Measurements from ENCODE around the gene PIH1D1. TPM values are rescaled to one million over a fixed set of nuclear protein-coding genes. Genes with fewer than 3 reads are reported as not detected.

Gene PIH1D1
- total and polyA plus RNA-seq, 2 of the 13 experiments (the other 11 are each of a cell fraction or from before 2014, with no cell fraction given) = 110 to 137 TPM

GRCh38 chr19:49487277-49488045 is 35.8 kb upstream of the PIH1D1 start, which contains the start of gene RPL13A (continued):
- TF ChIP-seq PHB2 (IDR thresholded peaks at IDR 0.05; ENCODE audit: partially characterized antibody) = no peak
- TF ChIP-seq SOX13 (IDR thresholded peaks at IDR 0.05) = no peak
- peak in 1 of 2 experiments; percentile 23; a peak in 1 of 4 replicates for TF ChIP-seq SOX13 (CRISPR knock-in tag; conservative IDR thresholded peaks at IDR 0.05 in 1 of 2, IDR thresholded peaks at IDR 0.05 in 1 of 2)
- peak; percentile 65 for TF ChIP-seq ZNF639 (CRISPR knock-in tag; conservative IDR thresholded peaks at IDR 0.05)
- no peak for TF ChIP-seq SP5 (CRISPR knock-in tag; IDR thresholded peaks at IDR 0.05; ENCODE audit: borderline replicate concordance, low read depth)
- TF ChIP-seq NFE2L1 (CRISPR knock-in tag; IDR thresholded peaks at IDR 0.05; ENCODE audit: borderline replicate concordance) = no peak
- peak; percentile 96 for TF ChIP-seq ZHX2 (IDR thresholded peaks at IDR 0.05; ENCODE audit: low read depth)
- TF ChIP-seq ZHX2 (CRISPR knock-in tag; IDR thresholded peaks at IDR 0.05; ENCODE audit: borderline replicate concordance) = 0 out of 2 replicates have a peak, but pooled peaks have one; percentile 83
- TF ChIP-seq ZNF280D (CRISPR knock-in tag; IDR thresholded peaks at IDR 0.05) = no peak
- TF ChIP-seq CTCF (CRISPR knock-in tag; IDR thresholded peaks at IDR 0.05) = no peak
- no peak for TF ChIP-seq ARHGAP35 (CRISPR knock-in tag; IDR thresholded peaks at IDR 0.05; ENCODE audit: borderline replicate concordance)
- TF ChIP-seq ZFY (CRISPR knock-in tag; IDR thresholded peaks at IDR 0.05) = peak; percentile 93
- TF ChIP-seq SUZ12 (IDR thresholded peaks at IDR 0.05; ENCODE audit: low read depth, low read length) = no peak
- no peak for TF ChIP-seq ZBTB34 (CRISPR knock-in tag; IDR thresholded peaks at IDR 0.05)
